HFF-Myc (cell line): ENCODE results near the gene BST1.

Experiments
- DNase-seq: peaks from one replicate; pipeline ENCODE4 v3.0.0-alpha.2; 2011; ENCODE audit warnings: low read depth; ENCODE audit errors: extremely low read depth
- H3K4me3 ChIP-seq: replicated peaks from 2 replicates; pipeline ENCODE4 v1.5.1; 2011; ENCODE audit warnings: low read depth, mild to moderate bottlenecking, control low read depth, low read length
- CTCF ChIP-seq: IDR thresholded peaks from 2 replicates; pipeline ENCODE4 v1.5.1; 2012; ENCODE audit warnings: mild to moderate bottlenecking, low read depth, low read length, control low read depth; ENCODE audit errors: missing control alignments

Gene BST1

DNA sequence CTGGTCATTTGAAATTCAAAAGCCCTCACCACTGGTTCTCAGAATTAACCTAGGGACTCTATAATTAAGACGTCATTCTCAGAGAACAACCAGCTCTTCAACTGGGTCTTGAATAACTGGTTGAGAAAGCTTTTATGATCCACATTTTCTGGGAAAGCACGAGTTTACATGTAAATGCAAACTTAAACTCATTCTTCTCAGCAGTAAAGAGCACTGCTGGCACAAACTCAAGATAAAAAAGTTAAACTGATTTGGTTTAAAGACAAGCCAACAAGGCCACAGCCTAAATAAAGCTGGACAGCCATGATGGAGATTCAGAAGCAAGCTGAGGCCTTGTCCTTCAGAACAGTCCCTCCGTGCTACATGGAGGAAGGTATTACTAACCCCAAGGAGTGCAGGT lies 13.2 kb downstream of the BST1 start:
- DNase-seq: no peak
- H3K4me3 ChIP-seq: no peak overlapping the region
- no peak for TF ChIP-seq CTCF

DNA sequence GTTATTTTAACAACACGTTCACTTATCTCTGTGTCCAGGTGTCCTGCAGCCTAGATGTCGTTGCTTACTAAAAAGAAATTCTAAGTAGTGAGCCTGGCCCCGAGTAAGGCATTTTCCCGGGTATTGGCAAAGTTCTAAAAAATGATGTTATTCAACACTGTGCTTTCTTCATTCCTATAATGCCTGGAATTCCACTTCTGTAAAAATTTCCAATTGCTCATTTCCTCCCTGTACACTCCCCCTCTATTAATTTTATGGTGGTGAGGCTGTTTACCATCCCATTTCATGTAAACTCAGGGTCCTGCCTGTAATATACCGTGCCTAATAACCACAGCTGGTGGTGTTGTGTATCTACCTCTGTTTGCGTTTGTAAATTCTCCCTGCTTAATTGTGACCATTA lies 14.2 kb downstream of the BST1 start:
- no peak for TF ChIP-seq CTCF
- H3K4me3 ChIP-seq: no peak overlapping the region
- DNase-seq: no peak

GRCh38 chr4:15717657-15718416 lies 15.0 kb downstream of the BST1 start:
- no peak overlapping the region for H3K4me3 ChIP-seq
- no peak for DNase-seq
- TF ChIP-seq CTCF: no peak

- no peak for DNase-seq
- H3K4me3 ChIP-seq: no peak overlapping the region
- no peak for TF ChIP-seq CTCF
Measured at GRCh38 chr4:15718465-15718864, 15.6 kb downstream of the BST1 start.

DNA sequence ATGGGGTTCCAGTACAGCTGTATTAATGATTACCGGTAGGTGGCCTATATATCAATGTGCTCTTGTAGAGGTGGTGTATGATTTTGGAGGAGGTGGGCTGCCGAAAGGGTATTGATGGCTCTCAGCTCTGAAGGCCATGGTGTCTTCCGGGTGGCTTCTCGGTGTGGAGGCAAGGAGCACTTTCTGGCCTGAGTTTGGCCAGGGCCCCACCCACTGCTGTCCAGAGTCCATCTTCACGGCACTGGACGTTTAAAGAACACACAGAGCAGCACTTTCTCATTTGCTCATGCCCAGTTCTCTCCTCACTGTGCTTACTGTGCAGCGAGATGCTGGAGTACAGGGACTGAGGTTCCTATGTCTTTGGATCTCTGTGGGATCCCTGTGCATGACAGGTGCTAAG lies 16.1 kb downstream of the BST1 start:
- no peak overlapping the region for H3K4me3 ChIP-seq
- DNase-seq: no peak
- no peak for TF ChIP-seq CTCF

GRCh38 chr4:15719506-15719905 lies 16.6 kb downstream of the BST1 start:
- no peak for DNase-seq
- no peak for TF ChIP-seq CTCF
- H3K4me3 ChIP-seq: no peak overlapping the region

- DNase-seq: no peak
- TF ChIP-seq CTCF: no peak
- no peak overlapping the region for H3K4me3 ChIP-seq
Measured at GRCh38 chr4:15720851-15721250, 18.0 kb downstream of the BST1 start.
